SK-N-MC (cell line): Measurements from ENCODE around the gene ZNF662.

Experiments
- DNase-seq: peaks from one replicate; pipeline ENCODE4 v3.0.0-alpha.2; 2011; ENCODE audit warnings: low read depth, low spot score
- H3K27ac ChIP-seq: fragments of 200-600 bp; sonication (generic); 2 replicates; pipeline ENCODE4 v1.5.1; 2016; ENCODE audit warnings: mixed run types
- H3K36me3 ChIP-seq: fragments of 200-600 bp; sonication (generic); 2 replicates; pipeline ENCODE4 v1.6.1; 2017; ENCODE audit warnings: antibody characterized with exemption, low read length, mixed read lengths; ENCODE audit not compliant: insufficient read depth
- H3K4me3 ChIP-seq: fragments of 200-600 bp; sonication (generic); 2 replicates; pipeline ENCODE4 v1.5.1; 2016
- H3K9ac ChIP-seq: fragments of 200-600 bp; sonication (generic); 2 replicates; pipeline ENCODE4 v1.8.0; 2017; ENCODE audit warnings: mixed run types, mixed read lengths; ENCODE audit not compliant: insufficient read length
- H3K9me3 ChIP-seq: fragments of 200-600 bp; sonication (generic); 2 replicates; pipeline ENCODE4 v1.6.1; 2017; ENCODE audit warnings: low read depth, mild to moderate bottlenecking, antibody characterized with exemption, low read length, moderate library complexity, mixed read lengths
- EZH2 ChIP-seq: fragments of 200-600 bp; sonication (generic); IDR thresholded peaks from one replicate; pipeline ENCODE4 v1.6.1; 2017; ENCODE audit warnings: antibody characterized with exemption
- FOXP2 ChIP-seq: optimal IDR thresholded peaks from 2 replicates; pipeline ENCODE3; 2011; ENCODE audit warnings: mild to moderate bottlenecking, moderate library complexity; ENCODE audit not compliant: insufficient read depth; ENCODE audit errors: extremely low read length, control extremely low read depth
- POLR2AphosphoS5 ChIP-seq: IDR thresholded peaks from 2 replicates; pipeline ENCODE4 v1.6.1; 2012; ENCODE audit warnings: mild to moderate bottlenecking, low read depth, low read length, borderline replicate concordance

The ZNF662 gene

GRCh38 chr3:42914771-42915515 is 9.0 kb downstream of the ZNF662 start:
- no peak overlapping the region for H3K9ac ChIP-seq
- no peak for DNase-seq
- H3K36me3 ChIP-seq = no peaks in the 10 kb centered on the region
- H3K9me3 ChIP-seq = no peaks in the 10 kb centered on the region; the same call in 1 of the 2 replicates
- no peak overlapping the region for H3K4me3 ChIP-seq
- no peak for TF ChIP-seq EZH2
- no peak for TF ChIP-seq FOXP2
- no peak for TF ChIP-seq POLR2AphosphoS5
- no peak overlapping the region for H3K27ac ChIP-seq

GRCh38 chr3:42923606-42924005 is 17.7 kb downstream of the ZNF662 start:
- Histone ChIP-seq H3K36me3 (no peaks in the 10 kb centered on the region), H3K27ac (no peak overlapping the region), H3K9ac (no peak overlapping the region), H3K4me3 (no peak overlapping the region), H3K9me3 (no peaks in the 10 kb centered on the region)
- DNase-seq = no peak
- TF ChIP-seq FOXP2 = no peak

GRCh38 chr3:42926310-42926709 is 20.4 kb downstream of the ZNF662 start:
- Histone ChIP-seq H3K4me3 (no peak overlapping the region), H3K9ac (no peak overlapping the region), H3K27ac (no peak overlapping the region), H3K9me3 (no peaks in the 10 kb centered on the region), H3K36me3 (no peaks in the 10 kb centered on the region)
- no peak for TF ChIP-seq EZH2
- TF ChIP-seq POLR2AphosphoS5 = no peak
- no peak for TF ChIP-seq FOXP2
- DNase-seq = no peak

- Histone ChIP-seq H3K9ac (no peak overlapping the region), H3K27ac (no peak overlapping the region)
These were observed 28.2 kb downstream of the ZNF662 start for GRCh38 chr3:42934111-42934510.

GRCh38 chr3:42934910-42935309 is 29.0 kb downstream of the ZNF662 start:
- no peaks in the 10 kb centered on the region for H3K36me3 ChIP-seq
- DNase-seq = no peak
- H3K4me3 ChIP-seq = no peak overlapping the region
- H3K9ac ChIP-seq = no peak overlapping the region
- H3K27ac ChIP-seq = no peak overlapping the region
- TF ChIP-seq POLR2AphosphoS5 = no peak
- TF ChIP-seq EZH2 = no peak
- TF ChIP-seq FOXP2 = no peak
- H3K9me3 ChIP-seq = no peaks in the 10 kb centered on the region

More at GRCh38 chr3:42934111-42934510, 28.2 kb downstream of the ZNF662 start:
- Histone ChIP-seq H3K4me3 (no peak overlapping the region), H3K9me3 (no peaks in the 10 kb centered on the region), H3K36me3 (no peaks in the 10 kb centered on the region)
- TF ChIP-seq EZH2 = no peak
- no peak for TF ChIP-seq FOXP2
- no peak for TF ChIP-seq POLR2AphosphoS5
- DNase-seq = no peak

GRCh38 chr3:42935472-42935871 is 29.5 kb downstream of the ZNF662 start:
- no peak for DNase-seq
- no peak for TF ChIP-seq POLR2AphosphoS5
- no peak for TF ChIP-seq FOXP2
- no peak for TF ChIP-seq EZH2
- Histone ChIP-seq H3K9me3 (no peaks in the 10 kb centered on the region), H3K4me3 (no peak overlapping the region), H3K27ac (no peak overlapping the region), H3K36me3 (no peaks in the 10 kb centered on the region), H3K9ac (no peak overlapping the region)

GRCh38 chr3:42936157-42936981 is 30.4 kb downstream of the ZNF662 start:
- no peak for TF ChIP-seq EZH2
- no peak for TF ChIP-seq POLR2AphosphoS5
- no peak for TF ChIP-seq FOXP2

GRCh38 chr3:42937334-42937733 is 31.4 kb downstream of the ZNF662 start:
- Histone ChIP-seq H3K4me3 (no peak overlapping the region), H3K36me3 (no peaks in the 10 kb centered on the region), H3K9me3 (no peaks in the 10 kb centered on the region), H3K9ac (no peak overlapping the region), H3K27ac (no peak overlapping the region)
- no peak for TF ChIP-seq POLR2AphosphoS5
- no peak for DNase-seq

More at GRCh38 chr3:42936157-42936981, 30.4 kb downstream of the ZNF662 start:
- no peaks in the 10 kb centered on the region for H3K36me3 ChIP-seq
- no peak overlapping the region for H3K4me3 ChIP-seq
- no peaks in the 10 kb centered on the region for H3K9me3 ChIP-seq
- H3K27ac ChIP-seq = no peak overlapping the region
- DNase-seq = no peak
- no peak overlapping the region for H3K9ac ChIP-seq
